HG03135 (cell line): ENCODE measurements around the gene DCUN1D2.
"Not testable (repeated sequence)": the region's sequence is repeated elsewhere in the genome, so short reads cannot be mapped to it uniquely, and the experiment has no call there.

Experiments
- ATAC-seq: cut with Tn5 transposase; IDR thresholded peaks from one replicate; pipeline ENCODE4 v1.9.1; 2021; ENCODE audit warnings: mild to moderate bottlenecking, moderate library complexity; ENCODE audit not compliant: unreplicated experiment

DCUN1D2 gene

DNA sequence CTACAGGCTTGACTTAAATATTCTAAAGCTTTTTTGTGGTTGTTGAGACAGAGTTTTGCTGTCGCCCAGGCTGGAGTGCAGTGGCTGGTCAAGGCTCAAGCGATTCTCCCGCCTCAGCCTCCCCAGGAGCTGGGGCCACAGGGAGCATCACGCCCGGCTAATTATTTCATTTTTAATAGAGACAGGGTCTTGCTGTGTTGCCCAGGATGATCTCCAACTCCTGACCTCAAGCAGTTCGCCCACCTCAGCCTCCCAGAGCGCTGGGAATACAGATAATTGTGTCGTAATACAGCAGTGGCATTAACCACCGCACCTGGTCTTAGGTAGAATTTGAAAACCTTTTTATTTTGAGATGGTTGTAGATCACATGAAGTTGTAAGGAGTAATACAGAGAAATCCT, 1.5 kb upstream of the DCUN1D2 start:
- no peak for ATAC-seq

GRCh38 chr13:113491418-113491883, 940 bp upstream of the DCUN1D2 start:
- no peak for ATAC-seq

GRCh38 chr13:113489549-113490495, 689 bp downstream of the DCUN1D2 start:
- peak; percentile 22 for ATAC-seq

DNA sequence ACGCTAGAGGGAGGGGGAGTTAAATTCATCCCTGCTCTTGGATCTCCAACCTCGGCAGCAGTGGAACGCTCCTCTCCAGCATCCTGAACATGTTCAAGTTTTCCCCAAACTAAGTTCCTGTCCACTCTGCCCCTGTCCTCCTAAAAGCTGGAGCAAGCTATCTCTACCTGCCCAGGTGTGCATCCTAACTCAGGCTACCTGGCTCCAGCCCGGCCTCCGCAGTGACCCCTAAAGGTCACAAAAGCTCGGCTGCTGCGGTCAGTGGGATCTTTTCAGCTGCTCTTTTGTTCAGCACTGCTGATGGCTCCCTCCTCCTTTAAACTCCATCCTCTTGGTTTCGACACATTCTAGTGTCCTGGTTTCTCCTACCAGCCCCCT, 1.4 kb downstream of the DCUN1D2 start:
- ATAC-seq, result no peak

GRCh38 chr13:113488283-113488682, 2.2 kb downstream of the DCUN1D2 start:
- ATAC-seq, result no peak

- no peak for ATAC-seq
These were observed 3.8 kb downstream of the DCUN1D2 start for GRCh38 chr13:113486698-113487097.

GRCh38 chr13:113485545-113485944, 5.0 kb downstream of the DCUN1D2 start:
- ATAC-seq, result no peak

- no peak for ATAC-seq
These were observed 6.8 kb downstream of the DCUN1D2 start for GRCh38 chr13:113483504-113484293.

DNA sequence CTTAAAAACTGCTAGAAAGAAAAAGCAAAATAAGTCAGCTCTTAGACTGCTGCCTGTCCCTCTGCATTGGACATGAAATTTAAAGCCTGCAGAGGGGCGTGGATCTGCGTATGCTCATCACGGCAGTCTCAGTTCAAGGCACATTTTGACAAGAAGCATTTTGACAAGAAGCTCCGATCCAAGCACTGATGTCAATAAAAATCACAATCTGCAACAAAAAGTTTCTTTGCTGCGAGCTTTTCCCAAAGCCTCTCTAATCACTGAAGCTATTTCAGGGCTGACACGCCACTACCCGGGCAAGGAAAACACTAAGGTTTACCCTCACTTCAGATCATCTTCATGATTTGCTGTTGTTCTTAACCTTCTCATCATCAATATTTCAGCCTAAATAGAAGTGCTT, 7.4 kb downstream of the DCUN1D2 start:
- ATAC-seq, result no peak

- ATAC-seq, result no peak
These were observed 11.3 kb downstream of the DCUN1D2 start for GRCh38 chr13:113479179-113479578.

DNA sequence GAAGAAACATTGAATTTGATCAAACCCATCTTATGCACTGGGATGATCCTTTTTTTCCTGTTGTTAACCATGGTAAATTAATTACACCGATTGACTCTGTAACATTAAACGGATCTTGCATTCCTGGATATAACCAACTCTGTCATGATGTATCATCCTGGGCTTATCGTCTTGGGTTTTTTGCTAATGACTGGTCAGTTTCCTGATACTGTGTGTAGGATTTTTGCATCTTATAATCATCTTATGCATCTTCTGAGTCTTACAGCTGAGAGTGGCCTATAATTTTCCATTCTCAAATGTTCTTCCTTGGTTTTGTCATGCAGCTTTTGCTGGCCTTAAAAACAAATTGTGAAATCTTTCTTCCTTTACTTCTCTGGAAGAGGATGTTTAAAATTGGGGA, 12.8 kb downstream of the DCUN1D2 start:
- no peak for ATAC-seq

- ATAC-seq, result no peak
These were observed 13.7 kb downstream of the DCUN1D2 start for GRCh38 chr13:113476811-113477210.

GRCh38 chr13:113475911-113476310, 14.6 kb downstream of the DCUN1D2 start:
- no peak for ATAC-seq

DNA sequence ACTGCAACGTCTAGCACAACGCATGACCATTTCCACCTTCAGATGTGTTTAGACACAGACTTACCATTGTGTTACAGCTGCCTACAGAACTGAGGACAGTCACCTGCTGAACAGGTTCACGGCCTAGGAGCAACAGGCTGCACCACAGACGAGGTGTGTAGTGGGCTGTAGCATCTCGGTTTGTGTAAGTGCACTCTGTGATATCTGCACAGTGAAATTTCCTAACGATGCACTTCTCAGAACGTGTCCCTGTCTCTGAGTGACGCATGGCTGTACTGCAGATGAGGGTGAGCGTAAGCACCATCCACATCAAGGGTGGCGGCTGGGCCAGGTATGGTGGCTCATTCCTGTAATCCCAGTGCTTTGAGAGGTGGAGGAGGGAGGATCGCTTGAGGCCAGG, 15.2 kb downstream of the DCUN1D2 start:
- ATAC-seq, result no peak

- no peak for ATAC-seq
These were observed 16.3 kb downstream of the DCUN1D2 start for GRCh38 chr13:113474179-113474578.

DNA sequence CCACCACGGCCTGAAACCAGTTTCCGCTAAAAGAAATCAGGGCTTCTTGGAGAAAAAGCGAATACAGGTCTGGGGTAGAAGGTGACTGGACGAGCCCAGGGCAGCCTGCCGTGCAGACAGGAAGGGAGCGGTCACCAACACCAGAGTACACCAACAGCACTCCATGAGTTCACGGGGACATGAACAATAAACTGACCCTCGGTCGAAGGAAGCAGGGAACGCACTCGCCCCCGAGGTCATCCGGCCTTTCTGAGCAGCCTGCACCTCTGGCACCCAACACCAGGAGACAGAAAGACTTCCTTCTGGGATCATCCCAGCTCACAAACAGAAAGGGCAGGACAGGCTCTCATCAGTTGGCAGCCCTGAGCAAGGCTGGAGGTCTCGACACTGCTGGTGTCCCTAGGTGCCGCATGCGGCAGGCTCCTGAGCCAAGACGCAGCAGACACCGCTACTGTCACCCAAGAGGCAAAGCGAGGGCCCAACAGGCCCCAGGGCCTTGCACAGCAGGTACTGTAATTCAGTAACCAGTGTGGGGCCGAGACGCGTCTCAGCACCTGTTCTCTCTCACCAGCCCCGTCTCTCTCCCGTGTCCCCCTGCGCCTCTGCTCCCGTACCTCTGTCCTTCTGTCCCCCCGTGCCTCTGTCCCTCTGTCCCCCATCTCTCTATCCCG, 18.0 kb downstream of the DCUN1D2 start:
- no peak for ATAC-seq

DNA sequence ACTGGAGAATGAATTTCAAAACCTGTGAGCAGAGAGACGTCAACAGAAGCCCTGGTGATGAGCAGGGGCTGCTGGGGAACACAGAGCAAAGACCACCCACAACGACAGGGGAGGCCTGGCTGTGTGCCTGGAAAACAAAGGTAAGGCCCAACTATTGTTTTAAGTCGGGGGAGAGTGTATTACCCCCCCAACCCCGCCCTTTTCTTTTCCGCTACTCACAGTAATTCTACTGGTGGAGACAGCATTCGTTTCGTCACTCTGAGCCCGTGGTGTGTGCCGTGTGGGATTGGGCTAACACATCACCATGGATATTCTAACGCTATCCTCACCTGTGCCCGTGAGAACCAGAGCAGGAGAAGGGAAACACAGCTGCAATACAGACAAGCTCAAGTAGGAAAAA, 18.7 kb downstream of the DCUN1D2 start:
- ATAC-seq, result no peak

GRCh38 chr13:113470635-113471163, 19.8 kb downstream of the DCUN1D2 start:
- ATAC-seq, result not testable (repeated sequence)

- no peak for ATAC-seq
These were observed 20.4 kb downstream of the DCUN1D2 start for GRCh38 chr13:113470073-113470472.

- no peak for ATAC-seq
These were observed 20.9 kb downstream of the DCUN1D2 start for GRCh38 chr13:113469582-113469981.
